Urinary bladder (tissue), 4 donors: Measurements from ENCODE around the gene NUDC. TPM values are rescaled to one million over a fixed set of nuclear protein-coding genes. Genes with fewer than 3 reads are reported as not detected.

Source experiments
- DNase-seq: peaks from one replicate; pipeline ENCODE4 v3.0.0-alpha.2; 2015; ENCODE audit errors: extremely low spot score
- H3K27ac ChIP-seq: one replicate; pipeline ENCODE4 v1.5.1; 2013; ENCODE audit warnings: low read depth, mild to moderate bottlenecking, moderate library complexity
- H3K36me3 ChIP-seq: one replicate; pipeline ENCODE4 v1.6.1; 2013; ENCODE audit warnings: mild to moderate bottlenecking, moderate library complexity; ENCODE audit not compliant: insufficient read depth
- H3K4me1 ChIP-seq: one replicate; pipeline ENCODE4 v1.6.1; 2013; ENCODE audit warnings: mild to moderate bottlenecking, moderate library complexity; ENCODE audit not compliant: insufficient read depth
- H3K4me3 ChIP-seq: one replicate; pipeline ENCODE4 v1.5.1; 2013; ENCODE audit warnings: low read depth, low read length
- WGBS: extraction: QIAGEN DNeasy Blood & Tissue Kit; methylation state at CpG from one replicate; pipeline ENCODE4 v1.1.7; 2013; 5-methylcytosine and 5-hydroxymethylcytosine counted together
- polyA plus RNA-seq: library from polyadenylated mRNA; stranded (reverse); fragments of 200-250 nt; gene quantifications from one replicate; pipeline ENCODE4 v1.2.3, GENCODE V29; 2013
- total RNA-seq: library from RNA; depleted of rRNA; stranded (reverse); fragments of >200 nt; gene quantifications from one replicate; pipeline ENCODE4 v1.2.3, GENCODE V29; 2014
- donor health status: healthy with polysubstance abuse.
- donor health status: healthy.

Gene NUDC
- total and polyA plus RNA-seq, 2 donors: 9.7 to 71.0 TPM

- H3K4me1 ChIP-seq: no peaks in the 10 kb centered on the region
- H3K27ac ChIP-seq: no peak overlapping the region
- 64% methylated on average over 8 of the region's 8 CpGs for WGBS
- DNase-seq: no peak
- H3K4me3 ChIP-seq: no peak overlapping the region
- no peaks in the 10 kb centered on the region for H3K36me3 ChIP-seq
Observed at GRCh38 chr1:26950602-26951001, 29.1 kb downstream of the NUDC start.

GRCh38 chr1:26951216-26951615 is 29.7 kb downstream of the NUDC start:
- DNase-seq: no peak
- Histone ChIP-seq H3K4me3 (no peak overlapping the region), H3K4me1 (no peaks in the 10 kb centered on the region), H3K36me3 (no peaks in the 10 kb centered on the region), H3K27ac (no peak overlapping the region)
- WGBS: 93% methylated on average over 14 of the region's 14 CpGs

GRCh38 chr1:26951821-26952497 is 30.4 kb downstream of the NUDC start:
- DNase-seq: no peak
- WGBS: 86% methylated on average over 24 of the region's 24 CpGs
- Histone ChIP-seq H3K4me3 (no peak overlapping the region), H3K36me3 (no peaks in the 10 kb centered on the region), H3K27ac (no peak overlapping the region), H3K4me1 (no peaks in the 10 kb centered on the region)

GRCh38 chr1:26953374-26953773 is 31.8 kb downstream of the NUDC start:
- Histone ChIP-seq H3K4me1 (no peaks in the 10 kb centered on the region), H3K4me3 (no peak overlapping the region), H3K36me3 (no peaks in the 10 kb centered on the region), H3K27ac (no peak overlapping the region)
- no peak for DNase-seq
- 95% methylated on average over 5 of the region's 5 CpGs for WGBS

- no peak overlapping the region for H3K4me3 ChIP-seq
Observed at GRCh38 chr1:26956321-26956720, 34.8 kb downstream of the NUDC start.

GRCh38 chr1:26957306-26957705 is 35.8 kb downstream of the NUDC start:
- no peak for DNase-seq
- WGBS: 78% methylated on average over 3 of the region's 3 CpGs

More at GRCh38 chr1:26956321-26956720, 34.8 kb downstream of the NUDC start:
- WGBS: 77% methylated on average over 3 of the region's 3 CpGs
- DNase-seq: no peak
- Histone ChIP-seq H3K4me1 (peaks cover 1% of the 10 kb centered on the region), H3K36me3 (no peaks in the 10 kb centered on the region), H3K27ac (no peak overlapping the region)

GRCh38 chr1:26959270-26959669 is 37.7 kb downstream of the NUDC start:
- peaks cover 1% of the 10 kb centered on the region for H3K4me1 ChIP-seq
- H3K4me3 ChIP-seq: peak overlapping the region; percentile 45
- no peaks in the 10 kb centered on the region for H3K36me3 ChIP-seq
- H3K27ac ChIP-seq: no peak overlapping the region
- no peak for DNase-seq
- WGBS: 20% methylated on average over 13 of the region's 13 CpGs

More at GRCh38 chr1:26957306-26957705, 35.8 kb downstream of the NUDC start:
- peaks cover 1% of the 10 kb centered on the region for H3K4me1 ChIP-seq
- no peak overlapping the region for H3K4me3 ChIP-seq
- no peak overlapping the region for H3K27ac ChIP-seq
- H3K36me3 ChIP-seq: no peaks in the 10 kb centered on the region

GRCh38 chr1:26959722-26960624 is 38.4 kb downstream of the NUDC start, which contains the start of gene KDF1:
KDF1 (minus strand) TSS chr1:26960468; CDS start chr1:26952380, 8,088 bp downstream.
- H3K4me3 ChIP-seq: peak within 1 kb of the TSS; percentile 45
- no peak within 1 kb of the TSS for H3K27ac ChIP-seq
- H3K4me1 ChIP-seq: peaks cover 1% of the 10 kb centered on the region
- no peak for DNase-seq
- under 1% methylated on average over 86 of the region's 86 CpGs for WGBS
- no peaks in the 10 kb centered on the region for H3K36me3 ChIP-seq

GRCh38 chr1:26960625-26960966 is 39.1 kb downstream of the NUDC start:
- WGBS: 14% methylated on average over 3 of the region's 3 CpGs
- peaks cover 1% of the 10 kb centered on the region for H3K4me1 ChIP-seq
- no peak overlapping the region for H3K4me3 ChIP-seq
- no peak overlapping the region for H3K27ac ChIP-seq
- no peaks in the 10 kb centered on the region for H3K36me3 ChIP-seq
- no peak for DNase-seq

- 49% methylated on average over 3 of the region's 3 CpGs for WGBS
- DNase-seq: no peak
- H3K4me1 ChIP-seq: peaks cover 1% of the 10 kb centered on the region
- no peak overlapping the region for H3K4me3 ChIP-seq
- H3K27ac ChIP-seq: no peak overlapping the region
- H3K36me3 ChIP-seq: no peaks in the 10 kb centered on the region
Observed at GRCh38 chr1:26961826-26962225, 40.3 kb downstream of the NUDC start.

- Histone ChIP-seq H3K36me3 (no peaks in the 10 kb centered on the region), H3K4me3 (no peak overlapping the region), H3K27ac (no peak overlapping the region), H3K4me1 (no peaks in the 10 kb centered on the region)
- WGBS: 80% methylated on average over 6 of the region's 6 CpGs
- DNase-seq: no peak
Observed at GRCh38 chr1:26965213-26965612, 43.7 kb downstream of the NUDC start.

GRCh38 chr1:26965628-26966027 is 44.1 kb downstream of the NUDC start:
- 87% methylated on average over 9 of the region's 9 CpGs for WGBS

GRCh38 chr1:26970810-26971209 is 49.3 kb downstream of the NUDC start:
- Histone ChIP-seq H3K4me1 (no peaks in the 10 kb centered on the region), H3K4me3 (no peak overlapping the region), H3K36me3 (no peaks in the 10 kb centered on the region), H3K27ac (no peak overlapping the region)
- DNase-seq: peak; percentile 69
- 53% methylated on average over 7 of the region's 7 CpGs for WGBS

More at GRCh38 chr1:26965628-26966027, 44.1 kb downstream of the NUDC start:
- Histone ChIP-seq H3K36me3 (no peaks in the 10 kb centered on the region), H3K4me1 (no peaks in the 10 kb centered on the region), H3K27ac (no peak overlapping the region), H3K4me3 (no peak overlapping the region)
- DNase-seq: no peak

GRCh38 chr1:26971590-26971989 is 50.0 kb downstream of the NUDC start:
- DNase-seq: no peak
- no peaks in the 10 kb centered on the region for H3K36me3 ChIP-seq
- WGBS: 68% methylated on average over 3 of the region's 3 CpGs

More at GRCh38 chr1:26971590-26971989, 50.0 kb downstream of the NUDC start:
- Histone ChIP-seq H3K4me3 (no peak overlapping the region), H3K4me1 (no peaks in the 10 kb centered on the region), H3K27ac (no peak overlapping the region)
